ENCODE results near the gene AMZ1.
"Not testable (repeated sequence)": the region's sequence is repeated elsewhere in the genome, so short reads cannot be mapped to it uniquely, and the experiment has no call there.

GRCh38 chr7:2673214-2673613 lies 14.8 kb upstream of the AMZ1 start:
- not testable (repeated sequence) for TF ChIP-seq CTCF, EZH2phosphoT487 (IDR thresholded peaks at IDR 0.05)

Data from neural progenitor cell (in vitro differentiated cells).